OCI-LY3 (cell line): ENCODE data around the gene MRPL42.

Experiments used
- CTCF ChIP-seq: fragments of 200-600, 300-600 bp; sonication (generic); IDR thresholded peaks from 2 replicates; pipeline ENCODE4 v1.5.1; 2014; ENCODE audit warnings: antibody characterized with exemption, low read length, low read depth
- EZH2phosphoT487 ChIP-seq: fragments of 200-600 bp; shearing (Covaris generic); IDR thresholded peaks from 2 replicates; pipeline ENCODE4 v1.6.1; 2018; ENCODE audit warnings: antibody characterized with exemption, mixed run types, low read depth

DNA sequence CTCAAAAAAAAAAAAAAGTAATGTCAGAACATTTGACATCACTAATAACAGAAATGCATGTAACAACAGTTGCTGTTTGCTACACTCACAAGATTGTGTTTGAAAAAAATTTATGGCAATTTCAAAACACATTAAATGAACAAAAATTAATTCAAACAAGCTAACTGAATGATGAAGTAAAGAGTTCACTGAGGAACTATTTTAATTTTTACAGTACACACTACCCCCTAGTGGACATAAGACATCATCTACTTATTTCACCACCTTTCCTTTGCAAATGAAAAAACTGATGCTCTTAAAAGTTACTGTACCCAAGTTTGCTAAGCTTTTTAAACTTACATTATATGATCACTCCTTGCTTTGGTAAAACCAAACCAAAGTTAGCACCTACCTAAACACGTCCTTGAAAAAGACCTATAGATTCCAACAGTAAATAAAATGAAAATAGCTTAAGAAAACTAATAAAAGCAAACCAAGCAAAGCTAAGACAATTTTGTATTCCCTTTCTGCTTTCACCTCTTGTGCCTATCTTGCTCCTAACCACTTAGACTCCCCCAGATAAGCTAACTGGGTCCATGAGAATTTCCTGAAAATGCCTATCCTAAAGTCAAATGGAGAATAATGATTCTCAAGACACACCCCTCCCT is 47.8 kb upstream of the MRPL42 start:
- peak; percentile 68 for TF ChIP-seq CTCF
- no peak for TF ChIP-seq EZH2phosphoT487
